ENCODE results near the gene SLC25A1.
"Not testable (repeated sequence)": the region's sequence is repeated elsewhere in the genome, so short reads cannot be mapped to it uniquely, and the experiment has no call there.

Gene SLC25A1

DNA sequence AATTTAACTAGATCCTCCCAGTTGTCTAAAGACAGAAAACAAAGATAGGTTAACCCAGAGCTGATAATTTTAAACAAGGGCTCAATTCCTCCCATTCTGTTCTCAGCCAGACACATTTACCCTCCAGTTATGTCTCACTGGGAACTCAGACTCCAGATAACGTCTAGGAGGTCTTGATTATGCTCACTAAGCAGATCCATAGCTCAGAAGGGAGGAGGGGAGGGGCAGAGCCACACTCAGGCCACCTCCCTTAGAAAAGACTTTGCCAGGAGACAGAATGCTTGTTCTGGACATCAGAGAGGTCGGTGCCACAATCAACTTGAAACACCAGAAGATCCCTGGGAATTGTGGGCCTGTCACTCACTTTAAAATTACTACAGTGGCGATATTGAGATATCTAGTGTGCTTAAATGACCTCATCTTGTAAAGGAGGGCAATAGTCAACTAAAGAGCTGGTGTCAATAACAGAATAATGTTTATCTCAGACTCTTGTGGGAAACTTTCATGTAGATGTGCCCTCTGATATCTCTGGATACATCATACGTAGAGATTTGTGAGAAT, 29.8 kb upstream of the SLC25A1 start:
- DNase-seq (ENCODE audit: low read depth) = no peak
- TF ChIP-seq, protein P1, sequence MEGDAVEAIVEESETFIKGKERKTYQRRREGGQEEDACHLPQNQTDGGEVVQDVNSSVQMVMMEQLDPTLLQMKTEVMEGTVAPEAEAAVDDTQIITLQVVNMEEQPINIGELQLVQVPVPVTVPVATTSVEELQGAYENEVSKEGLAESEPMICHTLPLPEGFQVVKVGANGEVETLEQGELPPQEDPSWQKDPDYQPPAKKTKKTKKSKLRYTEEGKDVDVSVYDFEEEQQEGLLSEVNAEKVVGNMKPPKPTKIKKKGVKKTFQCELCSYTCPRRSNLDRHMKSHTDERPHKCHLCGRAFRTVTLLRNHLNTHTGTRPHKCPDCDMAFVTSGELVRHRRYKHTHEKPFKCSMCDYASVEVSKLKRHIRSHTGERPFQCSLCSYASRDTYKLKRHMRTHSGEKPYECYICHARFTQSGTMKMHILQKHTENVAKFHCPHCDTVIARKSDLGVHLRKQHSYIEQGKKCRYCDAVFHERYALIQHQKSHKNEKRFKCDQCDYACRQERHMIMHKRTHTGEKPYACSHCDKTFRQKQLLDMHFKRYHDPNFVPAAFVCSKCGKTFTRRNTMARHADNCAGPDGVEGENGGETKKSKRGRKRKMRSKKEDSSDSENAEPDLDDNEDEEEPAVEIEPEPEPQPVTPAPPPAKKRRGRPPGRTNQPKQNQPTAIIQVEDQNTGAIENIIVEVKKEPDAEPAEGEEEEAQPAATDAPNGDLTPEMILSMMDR (IDR thresholded peaks at IDR 0.05; ENCODE audit: insufficient read depth, low read depth, low read length, missing control alignments) = no peak
- H3K4me3 ChIP-seq (ENCODE audit: low read depth, low read length) = no peak overlapping the region

DNA sequence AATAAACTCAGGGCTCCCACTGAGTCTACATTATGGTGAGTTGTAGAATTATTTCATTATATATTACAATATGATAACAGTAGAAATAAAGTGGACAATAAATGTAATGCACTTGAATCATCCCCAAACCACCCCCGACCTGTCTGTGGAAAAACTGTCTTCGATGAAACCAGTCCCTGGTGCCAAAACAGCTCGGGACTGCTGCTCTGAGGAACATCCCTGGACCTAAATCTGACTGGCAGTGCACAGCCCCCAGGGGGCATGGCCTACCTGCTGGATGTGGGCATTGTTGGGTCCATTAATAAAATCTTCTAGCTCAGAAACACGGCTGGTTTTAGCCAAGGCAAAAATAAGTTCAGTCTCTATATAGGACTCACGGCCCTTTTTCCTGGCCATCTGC, 29.3 kb upstream of the SLC25A1 start:
- TF ChIP-seq, protein P1 (IDR thresholded peaks at IDR 0.05; ENCODE audit: insufficient read depth, low read depth, low read length, missing control alignments) = no peak
- DNase-seq (ENCODE audit: low read depth) = no peak
- H3K4me3 ChIP-seq (ENCODE audit: low read depth, low read length) = no peak overlapping the region

DNA sequence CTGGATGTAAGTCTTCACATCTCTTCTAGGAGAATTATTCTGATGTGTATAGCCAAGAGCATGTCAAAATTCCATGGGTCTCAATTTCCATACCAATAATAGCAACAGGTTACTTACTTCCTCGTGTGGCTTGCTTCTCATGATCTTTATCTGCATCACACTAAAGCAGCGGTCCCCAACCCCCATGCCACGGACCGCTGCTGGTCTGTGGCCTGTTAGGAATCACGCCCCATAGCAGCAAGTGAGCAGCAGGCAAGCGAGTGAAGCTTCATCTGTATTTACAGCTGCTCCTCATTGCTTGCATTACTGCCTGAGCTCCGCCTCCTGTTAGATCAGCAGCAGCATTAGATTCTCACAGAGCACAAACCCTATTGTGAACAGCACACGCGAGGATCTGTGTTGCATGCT, 28.9 kb upstream of the SLC25A1 start:
- DNase-seq (ENCODE audit: low read depth) = no peak
- H3K4me3 ChIP-seq (ENCODE audit: low read depth, low read length) = no peak overlapping the region
- TF ChIP-seq, protein P1 (IDR thresholded peaks at IDR 0.05; ENCODE audit: insufficient read depth, low read depth, low read length, missing control alignments) = no peak

DNA sequence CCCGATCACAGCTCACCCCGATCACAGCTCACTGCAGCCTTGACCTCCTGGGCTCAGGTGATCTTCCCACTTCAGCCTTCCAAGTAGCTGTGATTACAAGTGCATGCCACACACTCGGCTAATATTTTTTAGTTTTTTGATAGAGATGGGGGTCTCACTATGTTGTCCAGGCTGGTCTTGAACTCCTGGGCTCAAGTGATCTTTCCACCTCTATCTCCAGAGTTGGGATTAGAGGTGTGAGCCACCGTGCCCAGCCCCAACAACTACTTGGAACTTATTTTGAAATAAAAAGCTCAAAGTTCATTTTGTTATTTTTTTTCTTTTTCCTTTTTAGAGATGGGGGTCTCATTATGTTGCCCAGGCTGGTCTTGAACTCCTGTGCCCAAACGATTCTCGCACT, 27.8 kb upstream of the SLC25A1 start:
- TF ChIP-seq, protein P1 (IDR thresholded peaks at IDR 0.05; ENCODE audit: insufficient read depth, low read depth, low read length, missing control alignments) = no peak
- no peak overlapping the region for H3K4me3 ChIP-seq (ENCODE audit: low read depth, low read length)
- no peak for DNase-seq (ENCODE audit: low read depth)

DNA sequence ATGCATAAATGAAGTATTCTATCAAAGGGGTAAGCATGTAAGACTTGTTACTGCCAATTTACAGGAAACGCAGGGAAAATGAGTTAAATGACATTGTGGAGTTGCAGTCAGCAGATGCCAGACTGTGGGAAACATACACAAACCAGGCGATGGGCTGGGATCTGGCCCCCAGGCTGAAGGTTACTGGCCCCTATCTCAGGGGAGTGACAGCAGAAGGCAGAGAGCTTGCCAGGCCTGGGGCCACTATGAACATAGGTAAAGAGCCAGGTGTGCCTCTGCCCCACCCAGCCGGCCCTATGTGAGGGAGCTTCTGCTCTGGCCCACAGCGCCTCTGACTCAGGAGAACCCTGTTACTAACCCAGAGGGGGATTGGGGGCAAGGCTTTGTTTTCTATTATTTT, 26.1 kb upstream of the SLC25A1 start:
- TF ChIP-seq, protein P1 (IDR thresholded peaks at IDR 0.05; ENCODE audit: insufficient read depth, low read depth, low read length, missing control alignments) = no peak
- H3K4me3 ChIP-seq (ENCODE audit: low read depth, low read length) = no peak overlapping the region
- DNase-seq (ENCODE audit: low read depth) = no peak

DNA sequence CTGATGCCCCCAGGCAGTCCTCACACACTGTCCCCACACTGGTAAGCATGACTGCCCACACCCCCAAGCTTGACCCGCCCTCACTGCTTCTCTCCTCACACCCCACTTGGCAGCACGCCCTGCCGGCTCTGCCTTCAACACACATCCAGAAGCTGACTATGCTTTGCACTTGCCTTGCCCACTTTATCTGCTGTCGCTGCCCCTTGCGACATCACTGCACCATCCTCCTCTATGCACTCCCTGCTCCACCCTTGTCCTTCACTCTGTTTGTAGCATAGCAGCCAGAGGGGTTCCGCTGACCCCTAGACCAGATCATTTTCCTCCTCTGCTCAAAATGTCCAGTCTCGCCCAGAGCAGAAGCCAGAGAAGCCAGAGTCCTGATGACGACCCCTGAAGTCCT, 25.3 kb upstream of the SLC25A1 start:
- TF ChIP-seq, protein P1 (IDR thresholded peaks at IDR 0.05; ENCODE audit: insufficient read depth, low read depth, low read length, missing control alignments) = no peak
- H3K4me3 ChIP-seq (ENCODE audit: low read depth, low read length) = no peak overlapping the region
- DNase-seq (ENCODE audit: low read depth) = no peak

DNA sequence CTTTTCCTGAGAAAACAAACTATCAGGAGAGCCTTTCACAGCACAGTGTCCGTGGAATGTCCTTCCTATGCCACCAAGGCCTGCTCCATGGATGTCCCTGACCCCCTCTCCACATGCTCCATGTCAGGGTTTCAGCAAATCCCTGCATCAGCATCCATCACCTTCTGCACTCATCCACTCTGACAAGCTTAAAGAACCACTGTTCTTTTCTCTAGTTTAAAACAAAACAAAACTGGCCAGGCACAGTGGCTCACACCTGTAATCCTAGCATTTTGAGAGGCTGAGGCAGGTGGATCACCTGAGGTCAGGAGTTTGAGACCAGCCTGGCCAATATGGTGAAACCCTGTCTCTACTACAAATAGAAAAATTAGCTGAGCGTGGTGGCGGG, 24.3 kb upstream of the SLC25A1 start:
- not testable (repeated sequence) for DNase-seq (ENCODE audit: low read depth)

More for the DNA sequence above, 24.3 kb upstream of the SLC25A1 start:
- H3K4me3 ChIP-seq (ENCODE audit: low read depth, low read length) = not testable (repeated sequence)
